Adrenal gland (tissue), 5 donors: ENCODE data around the gene CCDC159.

Experiments
- POLR2A ChIP-seq, 2 donors: fragments of 450-650 bp; IDR thresholded peaks; one replicate each; pipeline ENCODE4 v1.6.1; 2017; ENCODE audit warnings: antibody characterized with exemption in 2 of 2, mild to moderate bottlenecking in 2 of 2, moderate library complexity in 1 of 2
- TF ChIP-seq, protein P1 (sequence below), 6 experiments: fragments of 450-650 bp in 4 of 6; fragments of 200-600 bp in 2 of 6; sonication (generic) in 1 of 6; IDR thresholded peaks; 1 replicate in 5 of 6; 2 replicates in 1 of 6; pipeline versions ENCODE4 v1.5.1 to v1.8.0; 2016 to 2021; ENCODE audit warnings: antibody characterized with exemption in 6 of 6, mild to moderate bottlenecking in 2 of 6, moderate library complexity in 1 of 6
- donor health status: DM: no; HTN: no; CAD: no.

DNA sequence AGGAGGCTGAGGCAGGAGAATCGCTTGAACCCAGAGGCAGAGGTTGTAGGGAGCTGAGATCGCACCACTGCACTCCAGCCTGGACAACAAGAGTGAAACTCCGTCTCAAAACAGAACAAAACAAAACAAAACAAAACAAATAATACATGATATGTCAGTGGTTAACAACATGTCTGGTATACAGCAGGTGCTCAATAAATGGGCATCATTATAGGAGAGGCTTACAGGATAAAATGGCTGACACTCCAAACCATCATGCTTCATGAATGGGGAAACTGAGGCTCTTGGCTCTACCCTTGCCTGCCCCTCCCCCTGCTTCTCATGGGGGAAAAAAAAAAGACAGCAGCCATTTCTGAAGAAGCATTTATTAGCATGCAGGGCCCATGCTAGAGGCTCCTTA is 3.9 kb upstream of the CCDC159 start:
- TF ChIP-seq, protein P1, sequence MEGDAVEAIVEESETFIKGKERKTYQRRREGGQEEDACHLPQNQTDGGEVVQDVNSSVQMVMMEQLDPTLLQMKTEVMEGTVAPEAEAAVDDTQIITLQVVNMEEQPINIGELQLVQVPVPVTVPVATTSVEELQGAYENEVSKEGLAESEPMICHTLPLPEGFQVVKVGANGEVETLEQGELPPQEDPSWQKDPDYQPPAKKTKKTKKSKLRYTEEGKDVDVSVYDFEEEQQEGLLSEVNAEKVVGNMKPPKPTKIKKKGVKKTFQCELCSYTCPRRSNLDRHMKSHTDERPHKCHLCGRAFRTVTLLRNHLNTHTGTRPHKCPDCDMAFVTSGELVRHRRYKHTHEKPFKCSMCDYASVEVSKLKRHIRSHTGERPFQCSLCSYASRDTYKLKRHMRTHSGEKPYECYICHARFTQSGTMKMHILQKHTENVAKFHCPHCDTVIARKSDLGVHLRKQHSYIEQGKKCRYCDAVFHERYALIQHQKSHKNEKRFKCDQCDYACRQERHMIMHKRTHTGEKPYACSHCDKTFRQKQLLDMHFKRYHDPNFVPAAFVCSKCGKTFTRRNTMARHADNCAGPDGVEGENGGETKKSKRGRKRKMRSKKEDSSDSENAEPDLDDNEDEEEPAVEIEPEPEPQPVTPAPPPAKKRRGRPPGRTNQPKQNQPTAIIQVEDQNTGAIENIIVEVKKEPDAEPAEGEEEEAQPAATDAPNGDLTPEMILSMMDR (IDR thresholded peaks at IDR 0.05) = no peak
- no peak for TF ChIP-seq POLR2A (IDR thresholded peaks at IDR 0.05)
